Activated CD4-positive, CD25-positive, alpha-beta regulatory T cell treated with anti-CD3 and anti-CD28 coated beads, Interleukin-2, amount 50 U/mL, for 16 hours (primary cell): Measurements from ENCODE around the gene KAT8.
A peak's percentile ranks its signal among the peaks of the same experiment; 100 is the strongest.

Experiments
- DNase-seq: peaks from one replicate; pipeline ENCODE4 v3.0.0-alpha.2; 2020; ENCODE audit warnings: low read depth, low spot score

The KAT8 gene

DNA sequence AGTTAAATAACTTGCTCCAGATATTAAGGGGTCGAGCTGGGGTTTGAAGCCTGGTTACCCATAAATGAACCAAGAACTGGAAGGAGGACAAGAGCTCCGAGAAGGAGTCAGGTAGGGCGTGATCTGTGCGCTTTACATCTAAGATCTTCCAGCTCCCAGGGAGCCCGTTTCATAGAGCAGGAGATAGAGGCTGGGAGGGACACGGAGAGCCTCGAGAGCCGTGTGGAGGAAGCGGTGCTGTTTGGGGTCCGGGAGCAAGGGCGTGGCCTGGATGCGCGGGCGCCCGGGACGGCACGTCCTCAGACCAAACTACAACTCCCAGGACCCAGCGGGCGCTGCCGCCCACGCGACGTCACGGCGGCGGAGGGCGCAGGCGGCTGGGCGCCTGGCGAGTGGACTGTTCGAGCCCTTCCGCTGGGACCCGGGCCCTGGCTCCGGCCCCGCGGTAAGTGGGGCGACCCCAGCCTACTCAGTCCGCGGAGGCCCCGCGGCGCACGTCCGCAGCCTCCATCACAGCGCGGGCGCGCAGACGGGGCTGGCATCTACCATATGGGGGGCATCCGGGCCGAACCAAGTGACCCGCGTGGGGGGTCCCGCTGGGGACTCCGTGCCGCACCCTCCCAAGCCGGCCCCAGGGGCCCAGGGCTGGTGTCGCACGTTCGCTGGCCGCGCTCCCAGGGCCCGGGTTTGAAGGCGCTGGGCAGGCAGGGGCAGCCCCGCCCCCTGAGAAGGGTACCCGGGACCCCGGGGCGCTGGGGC lies 9.2 kb upstream of the KAT8 start, which contains the start of gene BCKDK:
BCKDK (plus strand) TSS at position 352 of the 759 bp plus-strand sequence. CDS start 838 bp downstream, outside the sequence.
- peak; percentile 40 for DNase-seq

DNA sequence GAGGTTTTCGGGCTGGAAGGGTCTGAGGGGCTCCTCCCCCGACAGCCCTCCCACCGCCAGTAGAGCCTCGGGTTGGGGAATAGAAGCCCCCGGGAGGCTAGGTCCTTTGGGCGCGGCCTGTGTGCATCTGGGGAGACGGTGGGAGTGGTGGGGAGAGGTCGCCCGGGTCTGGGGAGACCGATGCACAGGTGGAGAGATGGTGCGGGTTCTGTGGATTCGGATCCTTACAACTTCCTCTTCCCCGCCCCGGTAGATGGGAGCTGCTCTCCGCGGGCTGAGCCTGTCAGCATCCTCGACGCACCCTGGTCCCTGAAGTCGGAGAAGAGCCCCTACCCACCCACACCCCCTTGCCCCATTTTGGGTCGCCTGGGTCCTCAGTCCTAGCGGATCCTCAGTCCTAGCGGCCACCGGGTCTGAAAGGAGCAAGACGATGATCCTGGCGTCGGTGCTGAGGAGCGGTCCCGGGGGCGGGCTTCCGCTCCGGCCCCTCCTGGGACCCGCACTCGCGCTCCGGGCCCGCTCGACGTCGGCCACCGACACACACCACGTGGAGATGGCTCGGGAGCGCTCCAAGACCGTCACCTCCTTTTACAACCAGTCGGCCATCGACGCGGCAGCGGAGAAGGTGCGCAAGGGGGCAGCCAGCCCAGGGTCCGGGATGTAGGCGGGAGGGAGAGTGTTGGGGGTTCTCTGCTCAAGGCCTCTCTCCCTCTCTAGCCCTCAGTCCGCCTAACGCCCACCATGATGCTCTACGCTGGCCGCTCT lies 8.5 kb upstream of the KAT8 start:
- no peak for DNase-seq

DNA sequence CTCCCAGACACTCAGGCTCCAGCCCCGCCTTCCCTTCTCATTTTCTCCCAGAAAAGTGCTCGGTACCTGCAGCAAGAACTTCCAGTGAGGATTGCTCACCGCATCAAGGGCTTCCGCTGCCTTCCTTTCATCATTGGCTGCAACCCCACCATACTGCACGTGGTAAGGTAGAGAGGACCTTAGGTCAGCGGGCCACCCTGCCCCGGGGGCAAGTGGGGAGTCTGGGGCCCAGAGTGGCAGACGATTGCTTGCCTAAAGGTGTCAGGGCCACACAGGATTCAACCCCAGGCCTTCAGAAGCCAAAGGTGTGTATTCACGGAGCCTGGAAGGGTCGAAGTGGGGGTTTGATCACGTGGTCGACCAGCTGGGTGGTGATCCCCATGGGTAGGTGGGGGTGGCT lies 7.8 kb upstream of the KAT8 start:
- DNase-seq = no peak

DNA sequence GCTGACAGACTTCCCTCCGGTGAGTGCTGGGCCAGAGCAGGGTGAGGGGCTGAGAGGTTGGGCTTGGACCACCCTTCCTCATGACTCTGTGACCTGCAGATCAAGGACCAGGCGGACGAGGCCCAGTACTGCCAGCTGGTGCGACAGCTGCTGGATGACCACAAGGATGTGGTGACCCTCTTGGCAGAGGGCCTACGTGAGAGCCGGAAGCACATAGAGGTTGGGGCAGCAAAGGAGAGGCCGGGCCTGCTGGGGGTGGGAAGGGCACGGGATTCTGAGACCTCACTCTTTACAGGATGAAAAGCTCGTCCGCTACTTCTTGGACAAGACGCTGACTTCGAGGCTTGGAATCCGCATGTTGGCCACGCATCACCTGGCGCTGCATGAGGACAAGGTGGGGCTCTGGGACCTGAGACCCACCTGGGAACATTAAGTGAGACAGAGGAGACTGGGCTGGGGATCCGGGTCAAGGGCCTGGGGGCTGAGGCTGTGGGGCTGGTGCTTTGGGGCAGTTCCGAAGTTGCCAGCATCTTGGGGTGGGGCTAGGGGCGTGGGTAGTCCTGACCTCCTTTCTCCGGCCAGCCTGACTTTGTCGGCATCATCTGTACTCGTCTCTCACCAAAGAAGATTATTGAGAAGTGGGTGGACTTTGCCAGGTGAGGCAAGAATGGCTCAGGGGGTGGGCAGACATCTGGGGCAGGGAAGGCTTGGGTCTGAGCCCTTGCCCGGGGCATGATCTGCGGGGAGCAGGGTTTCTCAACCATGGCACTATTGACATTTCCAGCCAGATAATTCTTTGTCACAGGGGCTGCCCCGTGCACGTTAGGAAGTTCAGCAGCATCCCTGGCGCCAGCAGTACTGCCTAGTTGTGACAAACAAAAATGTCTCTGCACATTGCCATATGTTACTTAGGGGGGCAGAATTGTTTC lies 7.1 kb upstream of the KAT8 start:
- DNase-seq = no peak

DNA sequence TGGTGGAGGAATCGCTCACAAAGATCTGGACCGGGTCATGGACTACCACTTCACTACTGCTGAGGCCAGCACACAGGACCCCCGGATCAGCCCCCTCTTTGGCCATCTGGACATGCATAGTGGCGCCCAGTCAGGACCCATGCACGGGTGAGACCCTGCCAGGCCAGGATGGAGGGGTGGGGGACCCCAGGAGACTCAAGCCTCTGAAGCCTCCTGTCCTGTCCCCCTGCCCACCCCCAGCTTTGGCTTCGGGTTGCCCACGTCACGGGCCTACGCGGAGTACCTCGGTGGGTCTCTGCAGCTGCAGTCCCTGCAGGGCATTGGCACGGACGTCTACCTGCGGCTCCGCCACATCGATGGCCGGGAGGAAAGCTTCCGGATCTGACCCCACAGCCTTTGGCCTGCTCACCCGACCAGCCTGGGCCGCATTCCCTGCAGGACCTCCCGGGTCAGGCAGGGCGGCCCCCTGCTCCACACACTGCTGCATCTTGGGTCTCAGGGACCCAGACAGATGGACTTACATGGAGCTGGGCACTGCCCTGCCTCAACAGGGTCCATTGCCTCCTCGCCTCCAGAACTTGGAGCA lies 5.5 kb upstream of the KAT8 start:
- no peak for DNase-seq

DNA sequence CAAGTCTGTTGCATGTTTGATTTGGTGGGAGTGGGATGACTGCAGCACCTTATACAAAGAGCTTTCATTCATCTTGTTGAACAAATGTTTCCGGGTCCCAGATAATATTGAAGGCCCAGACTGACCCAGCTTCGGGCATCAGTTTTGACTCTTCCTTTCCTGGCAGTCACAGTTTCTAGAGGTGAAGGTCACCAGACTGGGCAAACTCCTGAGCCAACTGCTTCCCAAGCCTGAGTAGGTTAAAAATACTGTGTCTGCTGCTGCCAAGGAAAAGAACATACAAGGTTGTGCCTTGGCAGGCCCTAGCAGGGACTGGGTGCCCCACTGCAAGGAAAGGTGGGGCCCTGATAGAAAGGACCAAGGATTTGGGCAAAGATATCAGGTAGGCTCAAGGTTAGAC lies 4.8 kb upstream of the KAT8 start:
- DNase-seq = no peak

DNA sequence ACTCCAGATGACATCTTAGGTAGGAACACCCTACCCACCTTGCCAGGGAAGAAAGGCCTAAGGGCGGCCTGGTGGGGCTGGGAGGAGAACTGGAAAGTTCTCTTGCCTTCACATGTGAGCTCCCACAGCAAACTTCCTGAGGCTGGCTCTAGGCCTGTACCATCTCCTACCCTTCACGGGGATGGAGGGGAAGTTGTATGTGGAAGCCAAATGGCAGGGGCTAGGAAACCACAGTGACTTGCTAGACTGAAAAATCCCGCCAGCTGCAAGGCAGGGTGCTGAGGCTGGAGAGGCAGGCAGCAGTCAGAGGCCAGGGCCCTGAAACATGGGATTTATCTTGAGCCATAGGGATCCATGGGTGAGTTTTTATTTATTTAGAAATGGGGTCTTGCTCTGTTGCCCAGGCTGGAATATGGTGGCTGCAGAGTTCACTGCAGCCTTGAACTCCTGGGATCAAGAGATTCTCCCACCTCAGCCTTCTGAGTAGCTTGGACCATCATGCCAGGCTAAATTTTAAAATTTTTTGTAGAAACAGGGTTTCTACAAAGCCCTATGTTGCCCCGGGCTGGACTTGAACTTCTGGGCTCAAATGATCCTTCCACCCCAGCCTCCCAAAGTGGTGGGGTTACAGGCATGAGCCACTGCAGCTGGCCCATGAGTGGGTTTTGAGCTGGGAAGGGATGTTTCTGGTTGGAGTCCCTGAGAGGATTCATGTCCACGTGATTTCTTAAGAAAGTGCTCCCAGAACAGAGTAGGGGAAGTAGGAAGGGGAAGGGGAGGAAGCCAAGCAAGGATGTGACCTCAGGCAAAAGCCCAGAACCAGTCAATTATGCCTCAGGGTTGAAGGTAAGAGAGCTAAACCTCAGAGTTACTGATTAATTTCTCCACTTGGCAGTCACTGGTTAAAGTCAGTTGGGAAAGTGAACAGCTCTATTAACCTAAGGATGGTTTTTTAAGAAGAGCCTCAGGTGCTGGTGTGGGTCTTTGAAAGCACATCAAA lies 4.0 kb upstream of the KAT8 start:
- no peak for DNase-seq

DNA sequence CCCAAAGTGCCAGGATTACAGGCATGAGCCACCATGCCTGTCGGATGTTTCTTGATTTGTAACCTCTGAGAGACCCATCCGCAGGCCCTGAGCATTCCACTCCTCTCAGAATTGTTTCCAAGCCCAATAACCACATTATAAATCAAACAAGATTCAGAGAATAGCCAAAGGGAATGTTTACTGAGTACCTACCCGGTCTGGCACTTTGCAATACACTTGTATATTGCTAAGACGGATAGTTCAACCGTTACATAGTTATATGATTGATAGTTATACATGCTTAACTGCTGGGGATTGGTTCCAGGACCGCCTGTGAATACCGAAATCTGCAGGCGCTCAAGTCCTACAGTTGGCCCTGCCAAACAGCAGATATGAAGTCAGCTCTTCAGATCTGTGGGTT lies 3.0 kb upstream of the KAT8 start:
- DNase-seq = no peak

DNA sequence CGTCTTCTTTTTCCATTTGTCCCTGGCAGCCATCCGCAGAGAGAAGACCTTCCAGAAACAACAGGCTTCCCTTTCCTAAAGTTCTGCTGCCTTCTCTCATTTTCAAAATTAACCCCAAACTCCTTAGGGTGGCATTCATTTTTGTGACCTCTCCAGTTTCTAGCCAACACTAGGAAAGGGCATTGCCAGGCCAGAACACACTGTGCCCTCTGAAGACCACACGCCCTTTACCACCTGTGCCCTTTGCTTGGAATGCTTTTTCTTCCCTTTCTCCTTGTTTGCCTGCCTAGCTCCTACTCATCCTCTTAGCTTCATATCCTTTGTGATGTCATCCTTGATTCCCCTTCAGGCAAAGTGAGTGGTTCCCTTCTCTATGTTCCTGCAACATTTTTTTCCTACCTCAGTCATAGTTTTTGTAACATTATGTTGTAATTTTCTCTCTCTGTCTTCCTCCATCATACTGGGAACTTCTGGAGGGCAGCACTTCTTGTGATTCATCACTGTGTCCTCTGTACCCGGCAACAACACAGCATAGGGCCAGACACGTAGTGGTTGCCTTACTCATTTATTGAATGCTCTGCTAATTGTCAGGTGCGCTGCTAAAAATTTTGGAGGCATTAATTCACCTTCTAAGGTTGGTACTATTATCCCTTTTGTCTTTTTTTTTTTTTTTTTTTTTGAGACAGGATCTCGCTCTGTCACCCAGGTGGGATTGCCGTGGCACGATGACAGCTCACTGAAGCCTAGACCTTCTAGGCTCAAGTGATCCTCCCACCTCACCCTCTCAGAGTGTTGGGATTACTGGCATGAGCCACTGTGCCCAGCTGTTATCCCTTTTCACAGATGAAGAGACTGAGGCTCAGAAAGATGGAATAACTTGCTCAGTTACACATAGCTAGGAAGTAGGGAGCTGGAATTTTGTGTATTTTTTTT lies 1.0 kb downstream of the KAT8 start:
- DNase-seq = no peak

DNA sequence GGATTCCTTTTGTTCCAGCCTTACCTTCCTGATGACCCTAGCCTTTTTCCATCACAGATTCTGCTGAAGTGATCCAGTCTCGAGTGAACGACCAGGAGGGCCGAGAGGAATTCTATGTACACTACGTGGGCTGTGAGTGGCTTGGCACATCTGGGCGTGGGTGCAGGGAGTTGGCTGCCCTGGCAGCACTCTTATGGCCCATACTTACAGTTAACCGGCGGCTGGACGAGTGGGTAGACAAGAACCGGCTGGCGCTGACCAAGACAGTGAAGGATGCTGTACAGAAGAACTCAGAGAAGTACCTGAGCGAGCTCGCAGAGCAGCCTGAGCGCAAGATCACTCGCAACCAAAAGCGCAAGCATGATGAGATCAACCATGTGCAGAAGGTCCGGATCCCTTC lies 2.7 kb downstream of the KAT8 start:
- DNase-seq = no peak

DNA sequence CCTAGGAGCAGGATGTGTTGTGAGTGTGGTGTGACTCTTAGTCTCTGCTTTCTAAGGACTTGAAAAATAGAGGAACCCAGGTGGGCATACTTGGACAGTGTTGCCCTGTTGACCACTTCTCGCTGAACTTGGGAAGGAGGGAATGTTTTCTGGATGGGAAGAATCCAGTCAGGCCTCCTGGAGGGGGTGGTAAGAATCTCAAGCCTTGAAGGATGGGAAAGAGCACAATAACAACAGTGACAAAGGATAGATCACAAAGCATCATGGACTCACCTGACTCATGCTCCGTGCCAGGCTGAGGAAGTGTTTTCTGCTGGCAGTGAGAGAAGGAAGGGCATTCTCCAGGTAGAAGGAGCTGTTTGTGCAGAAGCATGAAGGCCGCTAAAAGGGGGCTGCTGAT lies 8.4 kb downstream of the KAT8 start:
- no peak for DNase-seq

DNA sequence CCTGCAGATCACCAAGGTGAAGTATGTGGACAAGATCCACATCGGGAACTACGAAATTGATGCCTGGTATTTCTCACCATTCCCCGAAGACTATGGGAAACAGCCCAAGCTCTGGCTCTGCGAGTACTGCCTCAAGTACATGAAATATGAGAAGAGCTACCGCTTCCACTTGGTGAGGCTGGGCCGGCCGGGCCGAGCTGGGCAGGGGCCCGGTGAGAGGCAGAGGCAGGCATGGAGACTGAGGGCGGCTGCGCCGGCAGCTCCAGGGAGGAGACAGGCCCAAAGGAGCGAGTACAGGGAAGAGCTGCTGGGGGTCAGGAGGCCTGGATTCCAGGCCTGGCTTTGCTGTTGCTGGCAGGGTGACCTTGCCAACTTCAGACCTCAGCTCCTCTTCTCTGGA lies 9.7 kb downstream of the KAT8 start:
- DNase-seq = no peak

DNA sequence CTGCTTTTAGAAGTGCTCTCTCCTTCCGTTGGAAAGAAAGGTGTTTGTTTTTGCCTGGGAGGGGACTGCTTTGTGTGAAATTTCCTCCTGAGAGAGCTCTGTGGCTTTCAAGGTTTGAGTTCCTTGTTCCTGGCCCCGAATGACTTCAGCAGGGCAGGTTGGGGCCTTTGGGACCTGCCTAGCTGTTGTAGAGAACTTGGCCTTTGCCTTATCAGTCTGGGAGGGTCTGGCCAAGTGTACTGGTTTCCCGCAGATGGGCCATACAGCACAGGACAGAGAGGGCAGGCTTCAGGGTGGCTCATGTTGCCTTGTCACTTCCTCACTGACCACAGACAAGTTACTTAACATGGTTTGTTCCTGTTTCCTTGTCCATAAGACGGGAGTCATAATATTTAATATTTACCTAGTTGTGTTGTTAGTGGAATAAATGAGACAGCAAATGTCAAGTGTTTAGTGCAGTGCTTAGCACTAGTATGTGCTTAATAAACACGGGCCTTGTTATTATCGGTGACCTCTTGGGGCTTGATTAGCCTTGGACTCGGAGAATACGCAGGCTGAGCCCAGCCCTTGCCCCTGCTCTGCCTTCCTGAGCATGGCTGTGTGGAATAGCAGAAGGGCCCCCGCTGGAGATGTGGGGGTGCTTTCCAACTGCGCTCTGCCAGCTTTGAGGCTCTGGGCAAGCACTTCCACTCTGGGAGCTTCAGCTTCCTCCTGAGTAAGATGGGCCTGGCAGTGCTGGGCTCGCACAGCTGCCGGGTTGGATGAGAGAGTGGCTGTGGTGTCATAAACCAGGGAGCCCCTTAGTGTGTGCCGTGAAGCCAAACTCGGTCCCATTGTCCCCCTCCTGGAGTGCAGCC lies 11.5 kb downstream of the KAT8 start:
- no peak for DNase-seq

DNA sequence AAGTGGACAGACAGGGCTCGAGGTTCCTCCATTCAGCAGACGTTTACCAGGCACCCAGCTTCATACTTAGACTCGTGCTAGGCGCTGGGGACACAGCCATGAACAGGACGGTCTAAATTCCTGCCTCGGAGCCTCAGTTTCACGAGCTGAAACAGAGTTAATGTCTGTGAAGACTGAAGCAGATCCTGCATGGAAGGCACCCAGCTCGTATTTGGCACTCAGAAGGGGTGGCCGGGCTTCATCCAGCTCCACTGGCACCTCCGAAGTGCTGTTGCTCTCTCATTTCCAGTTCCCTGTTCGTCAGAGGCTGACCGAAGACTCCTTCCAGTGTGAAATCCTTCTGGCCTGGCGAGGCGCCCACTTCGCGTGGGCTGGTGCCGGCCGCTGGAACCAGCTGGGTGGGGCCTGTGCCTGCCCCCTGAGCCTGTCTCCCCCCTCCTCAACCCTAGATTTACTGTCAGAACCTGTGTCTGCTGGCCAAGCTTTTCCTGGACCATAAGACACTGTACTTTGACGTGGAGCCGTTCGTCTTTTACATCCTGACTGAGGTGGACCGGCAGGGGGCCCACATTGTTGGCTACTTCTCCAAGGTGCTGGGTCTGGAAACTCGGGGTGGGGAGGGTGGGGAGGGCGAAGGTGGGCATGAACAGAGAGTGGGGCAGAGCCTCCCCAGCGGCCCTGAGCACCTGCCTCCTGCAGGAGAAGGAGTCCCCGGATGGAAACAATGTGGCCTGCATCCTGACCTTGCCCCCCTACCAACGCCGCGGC lies 12.3 kb downstream of the KAT8 start:
- no peak for DNase-seq

DNA sequence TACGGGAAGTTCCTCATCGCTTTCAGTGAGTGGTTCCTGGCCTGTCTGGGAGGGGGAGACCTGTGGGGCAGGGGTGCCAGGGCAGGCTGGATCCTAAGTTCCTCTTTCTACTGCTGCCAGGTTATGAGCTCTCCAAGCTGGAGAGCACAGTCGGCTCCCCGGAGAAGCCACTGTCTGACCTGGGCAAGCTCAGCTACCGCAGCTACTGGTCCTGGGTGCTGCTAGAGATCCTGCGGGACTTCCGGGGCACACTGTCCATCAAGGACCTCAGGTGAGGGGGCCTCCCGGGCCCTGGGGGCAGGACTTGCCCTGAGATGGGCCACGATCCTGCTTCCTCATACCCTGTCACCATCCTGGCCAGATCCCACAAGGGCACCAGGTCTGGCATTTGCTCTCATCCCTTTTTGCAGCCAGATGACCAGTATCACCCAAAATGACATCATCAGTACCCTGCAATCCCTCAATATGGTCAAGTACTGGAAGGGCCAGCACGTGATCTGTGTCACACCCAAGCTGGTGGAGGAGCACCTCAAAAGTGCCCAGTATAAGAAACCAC lies 12.9 kb downstream of the KAT8 start:
- DNase-seq = no peak

DNA sequence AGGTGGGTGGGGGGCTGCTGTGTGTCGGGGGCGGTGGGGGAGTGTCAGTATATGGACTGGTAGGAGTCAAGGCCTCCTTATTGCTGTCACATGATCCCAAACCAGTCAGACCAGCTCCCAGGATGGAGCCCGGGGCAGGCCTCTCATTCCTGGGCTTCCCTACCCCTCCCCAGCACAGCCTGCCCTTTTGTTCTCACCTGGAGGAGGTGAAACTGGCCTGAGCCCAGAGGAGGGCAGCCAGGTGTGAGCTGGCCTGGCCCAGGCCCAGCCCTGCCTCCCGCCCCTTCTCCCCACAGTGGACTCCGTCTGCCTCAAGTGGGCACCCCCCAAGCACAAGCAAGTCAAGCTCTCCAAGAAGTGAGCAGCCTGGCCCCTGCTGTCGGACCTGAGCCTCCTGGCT lies 13.4 kb downstream of the KAT8 start:
- DNase-seq = no peak

DNA sequence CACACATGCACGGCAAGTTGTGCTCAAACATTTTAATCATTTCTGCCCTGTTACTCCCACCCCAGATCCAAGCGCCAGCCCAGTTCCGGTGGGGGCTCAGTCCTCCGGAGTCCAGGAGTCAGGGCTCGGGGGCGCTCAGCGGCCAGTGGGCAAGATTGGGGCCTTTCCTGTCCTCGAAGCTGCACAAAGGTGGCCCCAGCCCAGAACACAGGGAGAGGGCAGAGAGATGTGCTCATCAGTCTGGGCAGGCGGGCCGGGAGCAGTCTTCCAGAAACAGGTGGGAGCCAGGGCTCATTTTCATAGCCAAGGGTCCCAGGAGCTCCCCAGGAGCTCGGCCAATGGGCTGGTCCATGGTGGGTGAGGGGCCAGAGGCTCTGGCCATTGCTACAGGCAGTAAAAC lies 14.0 kb downstream of the KAT8 start:
- no peak for DNase-seq
